Activated CD8-positive, alpha-beta T cell treated with anti-CD3 and anti-CD28 coated beads for 36 hours (primary cell): ENCODE measurements around the gene WTAP. TPM values are rescaled to one million over a fixed set of nuclear protein-coding genes. Genes with fewer than 3 reads are reported as not detected.

ENCODE experiments used
- ATAC-seq: fragments of 200-7000 bp; cut with Tn5 transposase; one replicate; pipeline ENCODE4 v1.10.0; 2021; ENCODE audit warnings: mild to moderate bottlenecking, moderate library complexity
- CTCF ChIA-PET: fragments of 350-600 bp; sonication (Branson Sonifier 250); formaldehyde crosslinking; loops from one replicate; lab custom pipeline; 2021; ENCODE audit warnings: antibody characterized with exemption; lab: Charles Lee
- POLR2A ChIA-PET: fragments of 350-600 bp; sonication (Branson Sonifier 250); formaldehyde crosslinking; loops from one replicate; lab custom pipeline; 2021; ENCODE audit warnings: antibody characterized with exemption; lab: Charles Lee
- DNase-seq: peaks from one replicate; pipeline ENCODE4 v3.0.0-alpha.2; 2020
- H3K27ac Mint-ChIP-seq: one replicate; pipeline ENCODE4 v1.8.0; 2021; ENCODE audit warnings: mild to moderate bottlenecking, mixed read lengths
- H3K27me3 Mint-ChIP-seq: one replicate; pipeline ENCODE4 v1.8.0; 2021; ENCODE audit warnings: mixed read lengths
- H3K36me3 Mint-ChIP-seq: one replicate; pipeline ENCODE4 v1.8.0; 2021; ENCODE audit warnings: low read depth, mixed read lengths
- H3K4me1 Mint-ChIP-seq: one replicate; pipeline ENCODE4 v1.8.0; 2021; ENCODE audit warnings: low read depth, mixed read lengths
- H3K4me3 Mint-ChIP-seq: one replicate; pipeline ENCODE4 v1.8.0; 2021; ENCODE audit warnings: mild to moderate bottlenecking, moderate library complexity, mixed read lengths
- H3K9me3 Mint-ChIP-seq: one replicate; pipeline ENCODE4 v1.8.0; 2021; ENCODE audit warnings: mixed read lengths
- CTCF ChIP-seq: fragments of 200-600 bp; IDR thresholded peaks from one replicate; pipeline ENCODE4 v1.8.0; 2022; ENCODE audit warnings: antibody characterized with exemption, mild to moderate bottlenecking
- intact Hi-C: fragments of 100-400 bp; cut with micrococcal nuclease; formaldehyde crosslinking; loops from one replicate; pipeline ENCODE4 v1.10.0; 2022
- total RNA-seq, 2 experiments: library from RNA; stranded (reverse); gene quantifications; one replicate each; pipeline ENCODE4 v1.2.3, GENCODE V29; 2021

Gene WTAP
- total RNA-seq, 2 experiments from 2014 or later, result 79.9 to 80.6 TPM

DNA sequence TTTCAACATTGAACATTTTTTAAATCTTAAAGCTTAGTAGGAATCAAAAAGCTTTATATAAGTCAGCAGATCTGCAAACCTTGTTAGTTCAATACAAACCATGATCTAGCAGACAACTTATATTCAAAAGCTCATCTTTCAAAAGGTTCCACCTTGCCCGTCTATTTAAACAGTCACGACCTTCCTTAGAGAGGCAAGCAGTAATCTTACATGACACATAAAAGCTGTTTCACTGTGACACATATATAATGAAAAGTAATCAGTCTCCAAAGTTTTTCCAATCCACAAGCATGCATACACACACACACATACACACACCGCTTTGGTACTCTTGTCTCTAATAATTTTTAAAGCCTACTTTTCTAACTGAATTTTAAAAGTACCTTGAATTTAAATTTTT lies 47.2 kb upstream of the WTAP start:
- H3K4me1 Mint-ChIP-seq, result peaks cover 21% of the 10 kb centered on the region
- intact Hi-C loops, result no loop called here
- no peaks in the 10 kb centered on the region for H3K27me3 Mint-ChIP-seq
- CTCF ChIA-PET, result interaction anchor here (1.4 to 2.5 kb wide), 2 partner anchors 10 to 25 kb away, joined by 4 to 13 read pairs; no protein-coding TSS in a partner anchor
- H3K4me3 Mint-ChIP-seq, result no peak overlapping the region
- no peak for DNase-seq
- TF ChIP-seq CTCF, result no peak
- ATAC-seq, result peak; percentile 58
- H3K27ac Mint-ChIP-seq, result peak overlapping the region; percentile 65
- H3K9me3 Mint-ChIP-seq, result peaks cover 2% of the 10 kb centered on the region
- H3K36me3 Mint-ChIP-seq, result peaks cover 36% of the 10 kb centered on the region
- POLR2A ChIA-PET, result interaction anchor here (1.0 to 5.8 kb wide), 3 partner anchors 9 to 47 kb away, joined by 4 to 27 read pairs (median 8); partner anchors contain the start of genes SOD2 and WTAP

GRCh38 chr6:159681191-159681880 lies 46.0 kb upstream of the WTAP start:
- ChIA-PET POLR2A (interaction anchor here (1.7 to 5.8 kb wide), 3 partner anchors 7 to 45 kb away, joined by 6 to 27 read pairs (median 8); partner anchors contain the start of genes SOD2 and WTAP), CTCF (interaction anchor here (0.7 to 2.7 kb wide), 4 partner anchors 10 to 109 kb away, joined by 3 to 13 read pairs (median 7); partner anchors contain the start of gene MRPL18)

GRCh38 chr6:159682295-159682694 lies 45.0 kb upstream of the WTAP start:
- no peaks in the 10 kb centered on the region for H3K9me3 Mint-ChIP-seq
- CTCF ChIA-PET, result interaction anchor here (1.4 to 2.7 kb wide), 2 partner anchors 9 to 24 kb away, joined by 4 to 11 read pairs; no protein-coding TSS in a partner anchor
- no peak for DNase-seq
- no peaks in the 10 kb centered on the region for H3K27me3 Mint-ChIP-seq
- H3K36me3 Mint-ChIP-seq, result peaks cover 45% of the 10 kb centered on the region
- intact Hi-C loops, result no loop called here
- ATAC-seq, result no peak
- H3K27ac Mint-ChIP-seq, result no peak overlapping the region
- peaks cover 28% of the 10 kb centered on the region for H3K4me1 Mint-ChIP-seq
- H3K4me3 Mint-ChIP-seq, result no peak overlapping the region
- POLR2A ChIA-PET, result interaction anchor here (1.0 to 5.8 kb wide), 4 partner anchors 10 to 80 kb away, joined by 3 to 27 read pairs (median 5); partner anchors contain the start of genes ACAT2, SOD2 and WTAP
- TF ChIP-seq CTCF, result no peak

More at GRCh38 chr6:159681191-159681880, 46.0 kb upstream of the WTAP start:
- intact Hi-C loops, result no loop called here
- Mint-ChIP-seq H3K27ac (peak overlapping the region; percentile 31), H3K27me3 (no peaks in the 10 kb centered on the region), H3K4me3 (no peak overlapping the region), H3K4me1 (peaks cover 22% of the 10 kb centered on the region), H3K36me3 (peaks cover 39% of the 10 kb centered on the region), H3K9me3 (no peaks in the 10 kb centered on the region)
- no peak for TF ChIP-seq CTCF
- ATAC-seq (no peak), DNase-seq (no peak)

- ATAC-seq, result no peak
- no peaks in the 10 kb centered on the region for H3K27me3 Mint-ChIP-seq
- CTCF ChIA-PET, result interaction anchor here (1.4 to 2.7 kb wide), 2 partner anchors 9 to 24 kb away, joined by 4 to 11 read pairs; no protein-coding TSS in a partner anchor
- H3K27ac Mint-ChIP-seq, result no peak overlapping the region
- DNase-seq, result no peak
- peaks cover 32% of the 10 kb centered on the region for H3K4me1 Mint-ChIP-seq
- peaks cover 50% of the 10 kb centered on the region for H3K36me3 Mint-ChIP-seq
- POLR2A ChIA-PET, result interaction anchor here (1.0 to 5.8 kb wide), 4 partner anchors 9 to 79 kb away, joined by 3 to 27 read pairs (median 5); partner anchors contain the start of genes ACAT2, SOD2 and WTAP
- TF ChIP-seq CTCF, result no peak
- H3K4me3 Mint-ChIP-seq, result no peak overlapping the region
- intact Hi-C loops, result no loop called here
- no peaks in the 10 kb centered on the region for H3K9me3 Mint-ChIP-seq
These were observed 44.5 kb upstream of the WTAP start for GRCh38 chr6:159682810-159683209.

- H3K9me3 Mint-ChIP-seq, result no peaks in the 10 kb centered on the region
- ChIA-PET POLR2A (interaction anchor here (1.5 to 5.8 kb wide), 3 partner anchors 8 to 60 kb away, joined by 3 to 27 read pairs (median 3); partner anchors contain the start of gene SOD2), CTCF (interaction anchor here (1.2 to 1.4 kb wide), 4 partner anchors 25 to 50 kb away, joined by 3 to 4 read pairs (median 4); no protein-coding TSS in a partner anchor)
- no peak for DNase-seq
- ATAC-seq, result no peak
- H3K27me3 Mint-ChIP-seq, result no peaks in the 10 kb centered on the region
- TF ChIP-seq CTCF, result no peak
- peaks cover 38% of the 10 kb centered on the region for H3K4me1 Mint-ChIP-seq
- H3K27ac Mint-ChIP-seq, result no peak overlapping the region
- no peak overlapping the region for H3K4me3 Mint-ChIP-seq
- H3K36me3 Mint-ChIP-seq, result peaks cover 55% of the 10 kb centered on the region
- intact Hi-C loops, result no loop called here
These were observed 43.3 kb upstream of the WTAP start for GRCh38 chr6:159684013-159684304.
